Osteoblast (primary cell): ENCODE data around the gene GATC. TPM values are rescaled to one million over a fixed set of nuclear protein-coding genes. Genes with fewer than 3 reads are reported as not detected.

Source experiments
- DNase-seq: peaks from one replicate; pipeline ENCODE4 v3.0.0; 2011; ENCODE audit warnings: low spot score, mixed read lengths; ENCODE audit not compliant: insufficient read length; ENCODE audit errors: missing footprints
- H2AFZ ChIP-seq: 2 replicates; pipeline ENCODE4 v1.6.0; 2011; ENCODE audit warnings: mild to moderate bottlenecking, low read length
- H3K27ac ChIP-seq: 2 replicates; pipeline ENCODE4 v1.5.1; 2011; ENCODE audit warnings: mild to moderate bottlenecking, low read depth, low read length, moderate library complexity
- H3K27me3 ChIP-seq: 2 replicates; pipeline ENCODE4 v1.6.0; 2012; ENCODE audit warnings: mild to moderate bottlenecking, control low read depth, inconsistent platforms, low read length, moderate library complexity; ENCODE audit not compliant: insufficient read depth
- H3K36me3 ChIP-seq: 2 replicates; pipeline ENCODE4 v1.5.1; 2011; ENCODE audit warnings: mild to moderate bottlenecking, low read length, control low read depth, moderate library complexity; ENCODE audit not compliant: insufficient read depth
- H3K4me1 ChIP-seq: 2 replicates; pipeline ENCODE4 v1.5.1; 2011; ENCODE audit warnings: mild to moderate bottlenecking, low read length, control low read depth, moderate library complexity; ENCODE audit not compliant: insufficient read depth
- H3K4me2 ChIP-seq: 2 replicates; pipeline ENCODE4 v1.6.0; 2011; ENCODE audit warnings: mild to moderate bottlenecking, low read length; ENCODE audit not compliant: insufficient read depth
- H3K4me3 ChIP-seq: fragments of 200-600 bp; sonication (generic); 3 replicates; pipeline ENCODE4 v1.5.1; 2012; ENCODE audit warnings: mild to moderate bottlenecking, low read length, inconsistent platforms; ENCODE audit not compliant: insufficient read depth
- H3K79me2 ChIP-seq: 2 replicates; pipeline ENCODE4 v1.6.0; 2012; ENCODE audit warnings: mild to moderate bottlenecking, low read length, control low read depth, inconsistent platforms; ENCODE audit not compliant: insufficient read depth
- H3K9me3 ChIP-seq: 2 replicates; pipeline ENCODE4 v1.5.1; 2011; ENCODE audit warnings: low read depth, low read length, control low read depth
- H4K20me1 ChIP-seq: 2 replicates; pipeline ENCODE4 v1.6.0; 2012; ENCODE audit warnings: mild to moderate bottlenecking, low read length, control low read depth; ENCODE audit not compliant: insufficient read depth
- total RNA-seq: library from RNA; depleted of rRNA; stranded (reverse); fragments of >200 nt; gene quantifications from 2 replicates; pipeline ENCODE4 v1.2.3, GENCODE V29; 2012
- TF ChIP-seq, protein P1 (sequence below): IDR thresholded peaks from 2 replicates; pipeline ENCODE4 v1.5.1; 2011; ENCODE audit warnings: mild to moderate bottlenecking, low read depth, low read length, moderate library complexity; ENCODE audit errors: extremely low read depth

Gene GATC
- total RNA-seq, 1 donor = 14.5 TPM

DNA sequence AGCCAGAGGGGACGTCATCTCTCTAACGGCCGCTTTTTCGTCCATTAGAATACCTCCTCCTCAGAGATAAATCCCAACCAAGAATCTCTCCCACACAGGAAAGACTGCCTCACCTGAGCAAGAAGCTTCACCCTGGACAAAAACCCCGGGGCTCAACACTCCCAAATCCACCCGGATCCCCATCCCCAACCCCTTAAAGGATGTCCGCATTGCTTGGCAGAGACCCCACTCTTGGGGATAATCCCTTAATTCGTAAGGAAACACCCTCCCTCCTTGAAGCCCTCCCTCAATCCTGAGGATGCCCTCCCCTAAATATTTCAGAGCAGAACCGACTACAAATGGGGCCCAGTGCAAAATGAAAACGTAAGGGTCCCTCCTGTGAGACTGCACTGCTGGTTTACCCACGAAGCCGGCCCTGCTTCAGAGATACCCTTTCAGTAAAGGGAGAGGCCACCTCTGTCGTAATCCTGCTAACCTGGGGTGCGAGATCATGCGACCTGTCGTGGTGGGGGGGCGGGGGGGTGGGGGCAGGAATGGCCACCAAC, 49.0 kb downstream of the GATC start:
- Histone ChIP-seq H3K27me3 (no peaks in the 10 kb centered on the region), H3K4me3 (peak overlapping the region; percentile 91), H3K9me3 (no peaks in the 10 kb centered on the region), H3K79me2 (peaks cover 40% of the 10 kb centered on the region), H3K4me2 (peak overlapping the region; percentile 94), H3K36me3 (peaks cover 22% of the 10 kb centered on the region), H4K20me1 (peaks cover 19% of the 10 kb centered on the region), H3K4me1 (peaks cover 20% of the 10 kb centered on the region), H3K27ac (peak overlapping the region; percentile 55), H2AFZ (peak overlapping the region; percentile 79)
- DNase-seq = peak; percentile 67
- TF ChIP-seq, protein P1, sequence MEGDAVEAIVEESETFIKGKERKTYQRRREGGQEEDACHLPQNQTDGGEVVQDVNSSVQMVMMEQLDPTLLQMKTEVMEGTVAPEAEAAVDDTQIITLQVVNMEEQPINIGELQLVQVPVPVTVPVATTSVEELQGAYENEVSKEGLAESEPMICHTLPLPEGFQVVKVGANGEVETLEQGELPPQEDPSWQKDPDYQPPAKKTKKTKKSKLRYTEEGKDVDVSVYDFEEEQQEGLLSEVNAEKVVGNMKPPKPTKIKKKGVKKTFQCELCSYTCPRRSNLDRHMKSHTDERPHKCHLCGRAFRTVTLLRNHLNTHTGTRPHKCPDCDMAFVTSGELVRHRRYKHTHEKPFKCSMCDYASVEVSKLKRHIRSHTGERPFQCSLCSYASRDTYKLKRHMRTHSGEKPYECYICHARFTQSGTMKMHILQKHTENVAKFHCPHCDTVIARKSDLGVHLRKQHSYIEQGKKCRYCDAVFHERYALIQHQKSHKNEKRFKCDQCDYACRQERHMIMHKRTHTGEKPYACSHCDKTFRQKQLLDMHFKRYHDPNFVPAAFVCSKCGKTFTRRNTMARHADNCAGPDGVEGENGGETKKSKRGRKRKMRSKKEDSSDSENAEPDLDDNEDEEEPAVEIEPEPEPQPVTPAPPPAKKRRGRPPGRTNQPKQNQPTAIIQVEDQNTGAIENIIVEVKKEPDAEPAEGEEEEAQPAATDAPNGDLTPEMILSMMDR = no peak

DNA sequence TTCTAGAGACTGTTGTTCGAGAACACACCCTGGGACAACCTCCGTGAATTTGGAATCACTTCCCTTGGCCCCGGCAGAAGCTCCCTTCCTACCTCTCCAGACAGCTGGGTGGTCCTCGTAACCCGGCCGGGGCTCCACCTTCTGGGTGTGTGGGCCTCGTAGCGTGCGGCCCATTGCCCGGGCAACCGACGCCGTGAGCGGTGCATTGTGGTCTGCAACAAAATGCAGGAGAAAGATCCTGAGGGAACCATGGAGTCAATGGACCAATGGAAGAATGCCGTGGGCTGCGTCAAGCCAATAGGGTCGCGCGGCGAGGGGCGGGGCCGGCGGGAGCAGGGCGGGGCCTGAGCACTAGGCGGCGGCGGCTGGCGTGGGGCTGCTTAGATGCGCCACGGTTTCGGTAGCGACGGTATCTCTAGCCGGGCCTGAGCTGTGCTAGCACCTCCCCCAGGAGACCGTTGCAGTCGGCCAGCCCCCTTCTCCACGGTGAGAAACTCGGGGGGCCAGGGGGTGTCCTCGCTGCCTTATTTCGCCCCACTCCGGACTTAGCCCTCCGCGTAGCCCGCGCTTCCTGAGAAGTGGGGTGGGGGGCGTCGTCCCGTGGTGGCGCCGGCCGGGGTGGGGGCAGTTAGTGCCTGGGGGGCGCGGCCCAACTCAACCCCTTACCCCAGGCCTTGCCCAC, 49.6 kb downstream of the GATC start, which contains the start of gene DYNLL1:
DYNLL1 (plus strand) TSS at position 383 of the 682 bp plus-strand sequence. CDS start 309 bp downstream, outside the sequence.
- Histone ChIP-seq H3K4me3 (peak within 1 kb of the TSS; percentile 91), H3K4me2 (peak within 1 kb of the TSS; percentile 94), H3K36me3 (peaks cover 22% of the 10 kb centered on the region), H4K20me1 (peaks cover 19% of the 10 kb centered on the region), H3K9me3 (no peaks in the 10 kb centered on the region), H3K4me1 (peaks cover 20% of the 10 kb centered on the region), H3K27ac (peak within 1 kb of the TSS; percentile 68), H3K79me2 (peaks cover 40% of the 10 kb centered on the region), H3K27me3 (no peaks in the 10 kb centered on the region), H2AFZ (peak within 1 kb of the TSS; percentile 79)
- TF ChIP-seq, protein P1 = no peak
- peak; percentile 98 for DNase-seq

DNA sequence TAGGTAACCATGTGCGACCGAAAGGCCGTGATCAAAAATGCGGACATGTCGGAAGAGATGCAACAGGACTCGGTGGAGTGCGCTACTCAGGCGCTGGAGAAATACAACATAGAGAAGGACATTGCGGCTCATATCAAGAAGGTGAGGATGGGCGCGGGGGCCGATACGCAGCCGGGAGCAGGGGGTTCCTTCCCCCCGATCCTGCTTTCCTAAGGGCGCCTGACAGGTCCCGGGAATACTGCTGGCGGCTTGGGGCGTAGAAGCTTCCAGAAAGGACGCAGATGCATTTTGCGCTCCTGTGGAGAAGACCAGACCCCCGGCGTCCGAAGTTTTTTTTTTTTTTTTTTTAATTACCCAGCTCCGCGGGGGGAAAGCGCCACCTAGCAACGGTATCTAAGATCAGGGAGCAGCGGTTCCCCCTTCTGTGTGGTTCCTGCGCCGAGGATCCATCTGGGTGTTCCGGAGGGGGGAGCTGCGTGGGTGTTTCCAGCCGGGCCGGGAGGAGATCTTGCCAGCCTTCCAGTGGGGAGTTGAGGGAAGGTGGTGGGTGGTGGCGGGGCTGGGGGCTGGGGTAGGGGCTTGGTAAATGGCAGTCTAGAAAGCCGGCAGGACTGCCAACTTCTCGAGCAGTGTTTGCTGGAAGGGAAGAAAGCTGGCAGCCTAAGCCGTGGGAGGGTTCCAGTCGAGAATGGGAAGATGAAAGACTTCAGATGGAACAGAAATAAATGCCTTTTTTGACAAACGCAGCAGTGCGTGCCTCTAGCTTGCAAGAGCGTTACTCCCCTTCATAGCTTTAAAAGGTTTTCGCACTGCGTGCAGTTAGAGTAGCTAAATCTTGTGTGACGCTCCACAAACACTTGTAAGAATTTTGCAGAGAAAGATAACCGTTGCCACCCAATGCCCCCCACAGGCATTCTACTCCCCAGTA, 50.4 kb downstream of the GATC start:
- peak overlapping the region; percentile 68 for H3K27ac ChIP-seq
- H3K4me3 ChIP-seq = peak overlapping the region; percentile 91
- no peaks in the 10 kb centered on the region for H3K9me3 ChIP-seq
- peak; percentile 86 for DNase-seq
- H3K27me3 ChIP-seq = no peaks in the 10 kb centered on the region
- H2AFZ ChIP-seq = no peak overlapping the region
- peaks cover 19% of the 10 kb centered on the region for H3K36me3 ChIP-seq
- peak overlapping the region; percentile 94 for H3K4me2 ChIP-seq
- peaks cover 19% of the 10 kb centered on the region for H4K20me1 ChIP-seq
- H3K79me2 ChIP-seq = peaks cover 40% of the 10 kb centered on the region
- peaks cover 20% of the 10 kb centered on the region for H3K4me1 ChIP-seq
- TF ChIP-seq, protein P1 = no peak
